Calu3 (cell line): ENCODE measurements around the gene MLPH. TPM values are rescaled to one million over a fixed set of nuclear protein-coding genes. Genes with fewer than 3 reads are reported as not detected.

ENCODE experiments used
- BruUV-seq: library from RNA; stranded (reverse); fragments of 400-500 nt; replicated peaks from 2 replicates; lab custom pipeline; 2021; lab: Mats Ljungman, UMichigan
- CTCF ChIA-PET: fragments of 300-600 bp; sonication (Branson Sonifier 250); formaldehyde crosslinking; loops from one replicate; lab custom pipeline; 2022; ENCODE audit warnings: antibody characterized with exemption; lab: Charles Lee
- DNase-seq: peaks from one replicate; pipeline ENCODE4 v3.0.0; 2022
- H3K27ac Mint-ChIP-seq: one replicate; pipeline ENCODE4 v1.8.0; 2022; ENCODE audit warnings: mixed read lengths; ENCODE audit not compliant: unreplicated experiment
- H3K27me3 Mint-ChIP-seq: one replicate; pipeline ENCODE4 v1.8.0; 2022; ENCODE audit warnings: mixed read lengths; ENCODE audit not compliant: unreplicated experiment
- H3K36me3 Mint-ChIP-seq: one replicate; pipeline ENCODE4 v1.8.0; 2022; ENCODE audit warnings: mild to moderate bottlenecking, moderate library complexity, mixed read lengths; ENCODE audit not compliant: insufficient read depth, unreplicated experiment
- H3K4me1 Mint-ChIP-seq: one replicate; pipeline ENCODE4 v1.8.0; 2022; ENCODE audit warnings: mild to moderate bottlenecking, low read depth, mixed read lengths; ENCODE audit not compliant: unreplicated experiment
- H3K4me3 Mint-ChIP-seq: one replicate; pipeline ENCODE4 v1.8.0; 2022; ENCODE audit warnings: mild to moderate bottlenecking, low read depth, moderate library complexity, mixed read lengths; ENCODE audit not compliant: unreplicated experiment
- H3K9me3 Mint-ChIP-seq: one replicate; pipeline ENCODE4 v1.8.0; 2022; ENCODE audit warnings: low read depth, mixed read lengths; ENCODE audit not compliant: unreplicated experiment
- CTCF ChIP-seq: fragments of 200-600 bp; IDR thresholded peaks from one replicate; pipeline ENCODE4 v1.8.0; 2022; ENCODE audit warnings: antibody characterized with exemption; ENCODE audit not compliant: unreplicated experiment
- intact Hi-C: fragments of 100-400 bp; cut with micrococcal nuclease; formaldehyde crosslinking; loops from one replicate; pipeline ENCODE4 v1.10.0; 2022; ENCODE audit not compliant: unreplicated experiment
- total RNA-seq: library from RNA; stranded (reverse); gene quantifications from 2 replicates; pipeline ENCODE4 v1.2.3, GENCODE V29; 2022

Gene MLPH
- total RNA-seq, 1 experiment from 2014 or later = 39.8 TPM

GRCh38 chr2:237581326-237581725 lies 94.3 kb downstream of the MLPH start:
- no peak for TF ChIP-seq CTCF
- Mint-ChIP-seq H3K4me1 (peaks cover 4% of the 10 kb centered on the region), H3K27ac (no peak overlapping the region), H3K9me3 (no peaks in the 10 kb centered on the region), H3K4me3 (no peak overlapping the region), H3K27me3 (no peaks in the 10 kb centered on the region), H3K36me3 (peaks cover 12% of the 10 kb centered on the region)
- intact Hi-C loops = no loop called here
- BruUV-seq = no TSS peak
- no peak for DNase-seq
- CTCF ChIA-PET = interaction anchor here (0.9 kb wide), 1 partner anchor 193 kb away, joined by 3 read pairs; no protein-coding TSS in a partner anchor

- no peaks in the 10 kb centered on the region for H3K27me3 Mint-ChIP-seq
- peaks cover 4% of the 10 kb centered on the region for H3K4me1 Mint-ChIP-seq
- H3K4me3 Mint-ChIP-seq = no peak overlapping the region
- peaks cover 5% of the 10 kb centered on the region for H3K36me3 Mint-ChIP-seq
- no peak overlapping the region for H3K27ac Mint-ChIP-seq
- BruUV-seq = no TSS peak
- no peaks in the 10 kb centered on the region for H3K9me3 Mint-ChIP-seq
- intact Hi-C loops = no loop called here
- no peak for DNase-seq
- CTCF ChIA-PET = interaction anchor here (0.9 kb wide), 1 partner anchor 193 kb away, joined by 3 read pairs; no protein-coding TSS in a partner anchor
- no peak for TF ChIP-seq CTCF
Observed at GRCh38 chr2:237581751-237582746, 95.0 kb downstream of the MLPH start.

GRCh38 chr2:237583385-237584295 lies 96.6 kb downstream of the MLPH start:
- Mint-ChIP-seq H3K4me3 (no peak overlapping the region), H3K4me1 (peaks cover 11% of the 10 kb centered on the region), H3K27ac (no peak overlapping the region), H3K27me3 (no peaks in the 10 kb centered on the region), H3K9me3 (no peaks in the 10 kb centered on the region), H3K36me3 (no peaks in the 10 kb centered on the region)
- DNase-seq = no peak
- no TSS peak for BruUV-seq
- CTCF ChIA-PET = interaction anchor here (0.8 kb wide), 1 partner anchor 19 kb away, joined by 4 read pairs; no protein-coding TSS in a partner anchor
- intact Hi-C loops = no loop called here
- TF ChIP-seq CTCF = no peak

GRCh38 chr2:237585590-237586221 lies 98.7 kb downstream of the MLPH start:
- intact Hi-C loops = no loop called here
- peaks cover 14% of the 10 kb centered on the region for H3K36me3 Mint-ChIP-seq
- no TSS peak for BruUV-seq
- TF ChIP-seq CTCF = no peak
- H3K4me1 Mint-ChIP-seq = peaks cover 11% of the 10 kb centered on the region
- H3K27ac Mint-ChIP-seq = no peak overlapping the region
- DNase-seq = no peak
- CTCF ChIA-PET = no interaction called here
- H3K27me3 Mint-ChIP-seq = no peaks in the 10 kb centered on the region
- H3K4me3 Mint-ChIP-seq = no peak overlapping the region
- no peaks in the 10 kb centered on the region for H3K9me3 Mint-ChIP-seq
